Daoy (cell line): Measurements from ENCODE around the gene MYO15B. TPM values are rescaled to one million over a fixed set of nuclear protein-coding genes. Genes with fewer than 3 reads are reported as not detected.

Experiments
- DNase-seq: peaks from one replicate; pipeline ENCODE4 v3.0.0-alpha.2; 2015; ENCODE audit warnings: low read depth
- total RNA-seq: library from RNA; depleted of rRNA; stranded (reverse); fragments of >200 nt; shearing (Covaris generic); gene quantifications from 2 replicates; pipeline ENCODE4 v1.2.3, GENCODE V29; 2014; rRNA removed

MYO15B gene
- total RNA-seq, 1 experiment from 2014 or later, result 0.69 TPM

DNA sequence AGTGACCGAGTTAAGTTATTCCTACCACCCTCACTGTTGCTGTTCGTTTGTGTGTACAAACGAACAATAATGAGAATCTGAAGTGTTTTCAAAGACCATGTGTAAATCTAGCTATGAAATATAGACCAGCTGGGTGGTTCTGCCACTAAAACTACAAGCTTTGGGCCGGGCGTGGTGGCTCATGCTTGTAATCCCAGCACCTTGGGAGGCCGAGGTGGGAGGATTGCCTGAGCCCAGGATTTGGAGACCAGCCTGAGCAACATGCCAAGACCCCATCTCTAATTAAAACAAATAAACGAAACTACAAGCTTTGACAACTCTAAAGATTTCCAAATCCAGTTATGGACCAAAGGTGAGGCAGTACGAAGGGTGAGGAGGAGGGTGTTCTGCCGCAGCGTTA lies 78.4 kb downstream of the MYO15B start:
- DNase-seq, result no peak

DNA sequence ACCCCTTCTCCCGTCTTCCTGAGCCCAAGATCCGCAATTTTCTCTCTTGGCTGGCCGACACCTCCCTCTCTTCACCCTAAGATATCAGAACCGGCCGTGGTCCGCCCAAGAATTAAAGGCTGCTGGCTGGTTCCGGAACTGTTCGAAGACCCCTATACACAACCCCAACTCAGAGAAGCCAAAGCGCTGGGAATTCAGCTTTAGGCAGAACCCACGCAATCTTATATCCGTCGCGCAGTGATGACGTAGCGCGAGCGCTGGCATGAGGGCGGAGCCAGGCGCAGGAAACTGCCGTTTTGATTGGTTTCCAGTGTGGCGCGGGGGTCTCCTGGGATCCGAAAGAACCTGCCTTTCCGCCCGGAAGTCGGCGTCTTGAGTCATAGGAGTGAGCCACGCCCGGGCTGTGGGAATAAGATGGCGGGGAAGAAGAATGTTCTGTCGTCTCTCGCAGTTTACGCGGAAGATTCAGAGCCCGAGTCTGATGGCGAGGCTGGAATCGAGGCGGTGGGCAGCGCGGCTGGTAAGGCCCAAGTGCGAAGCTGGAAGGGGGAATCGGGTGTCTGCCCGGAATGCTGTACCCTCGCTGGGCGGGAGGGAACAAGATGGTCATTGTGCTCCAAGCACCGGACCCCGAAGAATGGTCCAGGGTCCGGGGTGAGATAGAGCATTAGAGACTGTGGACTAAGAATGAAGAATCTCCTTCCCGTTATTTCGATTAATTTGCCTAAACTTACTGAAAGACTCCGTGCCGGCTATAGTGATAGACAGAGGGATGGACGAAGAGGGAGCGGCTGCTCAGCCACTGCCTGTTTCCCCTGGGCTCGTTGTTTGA lies 79.6 kb downstream of the MYO15B start, which contains the start of the genes RECQL5 and SAP30BP:
TSS of gene RECQL5 (minus strand) at position 196 of the 832 bp plus-strand sequence. CDS start 597 bp downstream, outside the sequence.
TSS of gene SAP30BP (plus strand) at position 380 of the 832 bp plus-strand sequence. CDS start at position 415, 35 bp downstream.
- DNase-seq, result peak; percentile 99

DNA sequence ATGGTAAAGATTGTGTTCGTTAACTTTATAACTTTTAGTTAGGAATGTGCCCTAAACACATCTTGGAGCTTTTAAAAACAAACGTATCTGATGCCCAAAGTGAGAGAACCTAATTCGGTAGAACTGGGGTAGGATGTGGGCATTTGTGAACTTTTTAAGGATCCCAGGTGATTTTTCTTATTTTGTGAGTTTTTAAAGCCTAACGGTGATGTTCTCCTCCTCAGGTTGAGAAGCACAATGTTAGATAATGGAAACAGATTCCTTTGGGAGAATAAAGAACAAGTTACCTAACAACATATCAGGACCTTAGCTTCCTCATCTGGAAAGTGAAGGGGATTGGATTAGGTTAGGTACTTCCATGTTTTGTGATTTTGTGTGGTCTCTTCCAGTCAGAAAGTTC lies 80.2 kb downstream of the MYO15B start:
- no peak for DNase-seq

DNA sequence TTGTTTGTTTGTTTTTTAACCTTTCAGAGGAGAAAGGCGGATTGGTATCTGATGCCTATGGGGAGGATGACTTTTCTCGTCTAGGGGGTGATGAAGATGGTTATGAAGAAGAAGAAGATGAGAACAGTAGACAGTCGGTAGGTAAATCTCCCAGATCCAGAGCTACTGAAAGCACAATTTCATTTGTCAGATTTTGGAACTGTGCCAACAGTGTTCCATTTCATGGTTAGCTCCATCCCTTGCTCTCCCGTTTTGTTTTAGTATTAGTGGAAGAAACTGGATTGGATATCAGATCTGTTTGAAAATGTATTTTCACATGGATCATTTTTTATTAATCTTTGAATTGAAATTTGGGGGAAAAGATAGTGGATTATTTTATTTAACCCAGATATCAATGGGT lies 80.9 kb downstream of the MYO15B start:
- DNase-seq, result no peak

DNA sequence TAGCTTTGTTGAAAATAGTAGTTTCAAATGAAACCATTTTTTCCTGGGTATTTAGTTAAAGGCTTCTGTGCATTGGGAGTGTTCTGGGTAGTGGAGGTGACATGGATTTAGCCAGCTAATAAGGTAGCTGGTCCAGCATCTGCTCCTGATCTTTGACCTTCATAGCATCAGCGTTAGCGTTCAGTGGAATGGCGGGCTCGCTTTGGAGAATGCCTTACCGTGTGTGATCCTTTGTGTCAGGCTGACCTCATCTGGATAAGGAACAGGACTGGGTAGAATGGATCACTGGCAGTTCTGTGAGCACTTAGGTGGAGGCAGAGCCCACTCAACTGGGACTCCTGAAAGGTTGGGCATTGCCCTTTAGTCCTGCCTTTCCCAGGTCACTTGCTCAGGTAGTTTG lies 83.3 kb downstream of the MYO15B start:
- DNase-seq, result no peak

GRCh38 chr17:75672011-75672410 lies 84.4 kb downstream of the MYO15B start:
- DNase-seq, result no peak

- no peak for DNase-seq
Observed at GRCh38 chr17:75673487-75673886, 85.9 kb downstream of the MYO15B start.

Other genes starting within 250 kb of the MYO15B start
- gene GRB2, start 182.1 kb upstream of the MYO15B start, total RNA-seq, result 133 and 262 TPM in 2 replicates
- gene TMEM94, start 131.2 kb upstream of the MYO15B start, total RNA-seq, result 8.5 and 30.5 TPM in 2 replicates
- gene CASKIN2, start 72.3 kb upstream of the MYO15B start, total RNA-seq, result 3.0 and 6.0 TPM in 2 replicates
- 30.0 and 49.1 TPM in 2 replicates for gene TSEN54, start 71.3 kb upstream of the MYO15B start, total RNA-seq
- gene LLGL2, start 62.1 kb upstream of the MYO15B start, total RNA-seq, result 8.6 and 13.7 TPM in 2 replicates
- gene SMIM5, start 45.6 kb downstream of the MYO15B start, total RNA-seq, result not detected in 2 replicates
- gene RECQL5, start 79.4 kb downstream of the MYO15B start, total RNA-seq, result 17.7 and 18.2 TPM in 2 replicates
- gene SAP30BP, start 79.5 kb downstream of the MYO15B start, total RNA-seq, result 98.3 and 118 TPM in 2 replicates
- 3.6 and 3.9 TPM in 2 replicates for gene ITGB4, start 133.7 kb downstream of the MYO15B start, total RNA-seq
- 14.3 and 29.9 TPM in 2 replicates for gene GALK1, start 177.4 kb downstream of the MYO15B start, total RNA-seq
- gene UNK, start 197.0 kb downstream of the MYO15B start, total RNA-seq, result 36.8 and 40.6 TPM in 2 replicates